Measurements from ENCODE around the gene GNG12. TPM values are rescaled to one million over a fixed set of nuclear protein-coding genes. Genes with fewer than 3 reads are reported as not detected.

GNG12 gene
- total and polyA plus RNA-seq, 9 of the 15 experiments (the other 6 are each of a cell fraction or from before 2014, with no cell fraction given) = 2.6 to 6.0 (median 4.1) TPM

DNA sequence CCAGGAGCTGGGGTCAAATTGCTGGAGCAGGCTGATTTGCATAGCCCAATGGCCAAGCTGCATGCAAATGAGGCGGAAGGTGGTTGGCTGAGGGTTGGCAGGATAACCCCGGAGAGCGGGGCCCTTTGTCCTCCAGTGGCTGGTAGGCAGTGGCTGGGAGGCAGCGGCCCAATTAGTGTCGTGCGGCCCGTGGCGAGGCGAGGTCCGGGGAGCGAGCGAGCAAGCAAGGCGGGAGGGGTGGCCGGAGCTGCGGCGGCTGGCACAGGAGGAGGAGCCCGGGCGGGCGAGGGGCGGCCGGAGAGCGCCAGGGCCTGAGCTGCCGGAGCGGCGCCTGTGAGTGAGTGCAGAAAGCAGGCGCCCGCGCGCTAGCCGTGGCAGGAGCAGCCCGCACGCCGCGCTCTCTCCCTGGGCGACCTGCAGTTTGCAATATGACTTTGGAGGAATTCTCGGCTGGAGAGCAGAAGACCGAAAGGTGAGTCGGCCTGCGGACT is 148.2 kb downstream of the GNG12 start, which contains the start of gene GADD45A (continued):
- no peak; a peak in 2 of 4 replicates for TF ChIP-seq BCLAF1 (IDR thresholded peaks at IDR 0.05; ENCODE audit: borderline replicate concordance in 1 of 2, control insufficient read depth in 1 of 2, low read depth in 2 of 2, low read length in 1 of 2)
- TF ChIP-seq CBFB (CRISPR knock-in tag; IDR thresholded peaks at IDR 0.05) = no peak; the same call in 1 of the 2 replicates
- TF ChIP-seq RHOXF2B (CRISPR knock-in tag; conservative IDR thresholded peaks at IDR 0.05) = 0 out of 2 replicates have a peak, but pooled peaks have one; percentile 71
- TF ChIP-seq POLR2B (IDR thresholded peaks at IDR 0.05; ENCODE audit: low read depth, partially characterized antibody) = peak; percentile 99
- no peak for TF ChIP-seq ZC3H4 (CRISPR knock-in tag; IDR thresholded peaks at IDR 0.05; ENCODE audit: borderline replicate concordance)
- no peak for TF ChIP-seq HCFC1 (IDR thresholded peaks at IDR 0.05; ENCODE audit: low read depth, low read length)
- peak in 1 of 2 experiments; percentile 58; a peak in 1 of 4 replicates for TF ChIP-seq MLX (CRISPR knock-in tag; conservative IDR thresholded peaks at IDR 0.05)
- TF ChIP-seq RNF2 (IDR thresholded peaks at IDR 0.05) = peak; percentile 70; the same call in 1 of the 2 replicates
- TF ChIP-seq SAFB2 (IDR thresholded peaks at IDR 0.05; ENCODE audit: borderline replicate concordance, low read depth, low read length, severe bottlenecking) = no peak
- TF ChIP-seq, protein P1, sequence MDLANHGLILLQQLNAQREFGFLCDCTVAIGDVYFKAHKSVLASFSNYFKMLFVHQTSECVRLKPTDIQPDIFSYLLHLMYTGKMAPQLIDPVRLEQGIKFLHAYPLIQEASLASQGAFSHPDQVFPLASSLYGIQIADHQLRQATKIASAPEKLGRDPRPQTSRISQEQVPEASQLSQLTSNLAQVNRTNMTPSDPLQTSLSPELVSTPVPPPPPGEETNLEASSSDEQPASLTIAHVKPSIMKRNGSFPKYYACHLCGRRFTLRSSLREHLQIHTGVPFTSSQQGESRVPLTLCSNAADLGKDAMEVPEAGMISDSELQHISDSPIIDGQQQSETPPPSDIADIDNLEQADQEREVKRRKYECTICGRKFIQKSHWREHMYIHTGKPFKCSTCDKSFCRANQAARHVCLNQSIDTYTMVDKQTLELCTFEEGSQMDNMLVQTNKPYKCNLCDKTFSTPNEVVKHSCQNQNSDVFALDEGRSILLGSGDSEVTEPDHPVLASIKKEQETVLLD (IDR thresholded peaks at IDR 0.05) = no peak
- 0 out of 3 replicates have a peak, but pooled peaks of 1 of the 2 experiments have one; percentile 44 for TF ChIP-seq CBX3 (IDR thresholded peaks at IDR 0.05; ENCODE audit: borderline replicate concordance in 1 of 2, low read length in 2 of 2)
- peak; percentile 83 for TF ChIP-seq ZNF263 (CRISPR knock-in tag; IDR thresholded peaks at IDR 0.05; ENCODE audit: borderline replicate concordance)
- no peak for TF ChIP-seq ZNF174 (CRISPR knock-in tag; IDR thresholded peaks at IDR 0.05)
- TF ChIP-seq TOE1 (IDR thresholded peaks at IDR 0.05; ENCODE audit: borderline replicate concordance) = no peak
- TF ChIP-seq TOE1 (CRISPR knock-in tag; IDR thresholded peaks at IDR 0.05; ENCODE audit: borderline replicate concordance, low read depth) = peak; percentile 39; the same call in 1 of the 2 replicates
- peak; percentile 98 for TF ChIP-seq CBX1 (IDR thresholded peaks at IDR 0.05; ENCODE audit: low read depth)
- TF ChIP-seq, protein P2, sequence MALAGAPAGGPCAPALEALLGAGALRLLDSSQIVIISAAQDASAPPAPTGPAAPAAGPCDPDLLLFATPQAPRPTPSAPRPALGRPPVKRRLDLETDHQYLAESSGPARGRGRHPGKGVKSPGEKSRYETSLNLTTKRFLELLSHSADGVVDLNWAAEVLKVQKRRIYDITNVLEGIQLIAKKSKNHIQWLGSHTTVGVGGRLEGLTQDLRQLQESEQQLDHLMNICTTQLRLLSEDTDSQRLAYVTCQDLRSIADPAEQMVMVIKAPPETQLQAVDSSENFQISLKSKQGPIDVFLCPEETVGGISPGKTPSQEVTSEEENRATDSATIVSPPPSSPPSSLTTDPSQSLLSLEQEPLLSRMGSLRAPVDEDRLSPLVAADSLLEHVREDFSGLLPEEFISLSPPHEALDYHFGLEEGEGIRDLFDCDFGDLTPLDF (CRISPR knock-in tag; IDR thresholded peaks at IDR 0.05) = peak; percentile 55; the same call in 1 of the 2 replicates
- peak; percentile 75 for TF ChIP-seq ZNF431 (CRISPR knock-in tag; IDR thresholded peaks at IDR 0.05)
- TF ChIP-seq TEAD1 (CRISPR knock-in tag; IDR thresholded peaks at IDR 0.05) = peak in 1 of 2 experiments; percentile 58; a peak in 1 of 4 replicates
- no peak; a peak in 1 of 4 replicates for TF ChIP-seq TBL1XR1 (IDR thresholded peaks at IDR 0.05; ENCODE audit: low read length in 2 of 2)
- peak; percentile 52; the same call in 1 of the 2 replicates for TF ChIP-seq ETV5 (CRISPR knock-in tag; IDR thresholded peaks at IDR 0.05; ENCODE audit: low read depth)
- no peak for TF ChIP-seq RUNX1 (IDR thresholded peaks at IDR 0.05; ENCODE audit: low read depth)

Measured in K562 (cell line).